Measurements from ENCODE around the gene CCDC186. TPM values are rescaled to one million over a fixed set of nuclear protein-coding genes. Genes with fewer than 3 reads are reported as not detected.

The CCDC186 gene
- polyA plus RNA-seq, 1 donor from 2014 or later: 24.2 TPM

GRCh38 chr10:114073395-114074186, 100.4 kb downstream of the CCDC186 start:
- Histone ChIP-seq H3K9ac (ENCODE audit: low read length) (no peak overlapping the region), H2AFZ (ENCODE audit: low read depth, low read length) (no peak overlapping the region), H3K4me2 (ENCODE audit: low read length) (no peak overlapping the region), H3F3A (ENCODE audit: insufficient read depth, low read length, poor library complexity, severe bottlenecking) (no peaks in the 10 kb centered on the region), H3K36me3 (ENCODE audit: insufficient read depth, low read length) (no peaks in the 10 kb centered on the region), H3K9me2 (ENCODE audit: insufficient read depth, low read length) (no peaks in the 10 kb centered on the region), H3K9me3 (ENCODE audit: low read length) (no peaks in the 10 kb centered on the region), H3K79me2 (replicated peaks; ENCODE audit: insufficient read depth, low read length) (no peaks in the 10 kb centered on the region), H3K27me3 (ENCODE audit: insufficient read depth, low read depth, low read length) (no peaks in the 10 kb centered on the region), H3K27ac (ENCODE audit: low read length) (no peak overlapping the region), H4K20me1 (ENCODE audit: insufficient read depth) (no peaks in the 10 kb centered on the region), H3K4me3 (ENCODE audit: low read length) (no peak overlapping the region)
- TF ChIP-seq EP300 (conservative IDR thresholded peaks at IDR 0.05; ENCODE audit: poor library complexity, severe bottlenecking) (no peak), TAF1 (IDR thresholded peaks at IDR 0.05; ENCODE audit: low read depth) (no peak), RAD21 (conservative IDR thresholded peaks at IDR 0.05) (no peak)

- Histone ChIP-seq H3K4me2 (ENCODE audit: low read length) (no peak overlapping the region), H3K9me3 (ENCODE audit: low read length) (no peaks in the 10 kb centered on the region), H4K20me1 (ENCODE audit: insufficient read depth) (no peaks in the 10 kb centered on the region), H3K9me2 (ENCODE audit: insufficient read depth, low read length) (no peaks in the 10 kb centered on the region), H3K4me3 (ENCODE audit: low read length) (no peak overlapping the region), H3K79me2 (replicated peaks; ENCODE audit: insufficient read depth, low read length) (no peaks in the 10 kb centered on the region), H2AFZ (ENCODE audit: low read depth, low read length) (no peak overlapping the region), H3K9ac (ENCODE audit: low read length) (no peak overlapping the region), H3K27me3 (ENCODE audit: insufficient read depth, low read depth, low read length) (no peaks in the 10 kb centered on the region), H3F3A (ENCODE audit: insufficient read depth, low read length, poor library complexity, severe bottlenecking) (no peaks in the 10 kb centered on the region), H3K36me3 (ENCODE audit: insufficient read depth, low read length) (no peaks in the 10 kb centered on the region), H3K27ac (ENCODE audit: low read length) (no peak overlapping the region)
- no peak for TF ChIP-seq EZH2 (IDR thresholded peaks at IDR 0.05; ENCODE audit: borderline replicate concordance, insufficient read depth, low read length, poor library complexity, severe bottlenecking)
- TF ChIP-seq TAF1 (IDR thresholded peaks at IDR 0.05; ENCODE audit: low read depth): no peak
- TF ChIP-seq SMC3 (conservative IDR thresholded peaks at IDR 0.05; ENCODE audit: poor library complexity): no peak
- no peak for TF ChIP-seq EP300 (conservative IDR thresholded peaks at IDR 0.05; ENCODE audit: poor library complexity, severe bottlenecking)
- TF ChIP-seq REST (IDR thresholded peaks at IDR 0.05; ENCODE audit: borderline replicate concordance): no peak
- no peak for TF ChIP-seq POLR2AphosphoS5 (IDR thresholded peaks at IDR 0.05)
- no peak for TF ChIP-seq MXI1 (conservative IDR thresholded peaks at IDR 0.05; ENCODE audit: poor library complexity, severe bottlenecking)
- no peak for TF ChIP-seq RAD21 (conservative IDR thresholded peaks at IDR 0.05)
- no peak for TF ChIP-seq CTCF (IDR thresholded peaks at IDR 0.05; ENCODE audit: poor library complexity, severe bottlenecking)
These were observed 102.8 kb downstream of the CCDC186 start for GRCh38 chr10:114071178-114071577.

Small RNA genes lying within 50 kb of the gene (small RNA-seq; reads per million reads assigned to genes)
- gene RF02277 (0 reads per million in 3 experiments), gene RNU6-709P (0 reads per million in 3 experiments)

Other genes starting within 250 kb of the CCDC186 start
- not detected in 2 replicates for gene ADRB1, start 130.3 kb downstream of the CCDC186 start, polyA plus RNA-seq
- gene TDRD1, start 5.2 kb upstream of the CCDC186 start, polyA plus RNA-seq: not detected in 2 replicates
- gene VWA2, start 65.1 kb upstream of the CCDC186 start, polyA plus RNA-seq: not detected in 2 replicates
- 0.88 and 1.2 TPM in 2 replicates for gene AFAP1L2, start 230.3 kb upstream of the CCDC186 start, polyA plus RNA-seq